Measurements from ENCODE around the gene TSFM. TPM values are rescaled to one million over a fixed set of nuclear protein-coding genes. Genes with fewer than 3 reads are reported as not detected.

Gene TSFM
- total RNA-seq, 2 experiments from 2014 or later = 46.3 to 47.3 TPM

DNA sequence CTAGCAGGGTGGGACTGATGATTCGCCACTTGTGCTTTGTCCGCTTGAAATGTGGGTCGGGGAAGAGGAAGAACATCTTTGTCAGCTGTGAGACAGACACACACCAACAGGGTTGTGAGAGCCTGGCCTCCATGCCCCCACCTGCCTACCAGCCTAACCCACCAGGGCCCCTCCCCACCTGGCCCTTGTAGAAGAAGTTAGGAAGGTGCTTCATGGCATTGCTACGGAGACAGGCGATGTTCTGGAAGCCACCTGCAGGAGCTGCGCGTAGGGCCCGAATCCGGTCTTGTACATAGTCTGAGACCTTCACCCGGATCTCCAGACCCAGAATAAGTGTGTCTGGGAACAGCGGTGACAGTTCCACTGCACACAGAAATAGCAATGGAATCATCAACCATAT, 13.0 kb upstream of the TSFM start:
- CTCF ChIA-PET = interaction anchor here (1.7 to 6.2 kb wide), 3 partner anchors 10 to 13 kb away, joined by 6 to 74 read pairs (median 17); partner anchors contain the start of gene MARCHF9
- DNase-seq (no peak), ATAC-seq (no peak)
- intact Hi-C loops (cut with micrococcal nuclease) = no loop called here
- Mint-ChIP-seq H3K4me3 (peak overlapping the region; percentile 19), H3K4me1 (ENCODE audit: low read depth) (peaks cover 25% of the 10 kb centered on the region), H3K9me3 (no peaks in the 10 kb centered on the region), H3K27me3 (peaks cover 6% of the 10 kb centered on the region), H3K36me3 (ENCODE audit: low read depth) (peaks cover 32% of the 10 kb centered on the region), H3K27ac (no peak overlapping the region)
- POLR2A ChIA-PET = interaction anchor here (1.6 kb wide), 1 partner anchor 29 kb away, joined by 3 read pairs; no protein-coding TSS in a partner anchor
- TF ChIP-seq, protein P1, sequence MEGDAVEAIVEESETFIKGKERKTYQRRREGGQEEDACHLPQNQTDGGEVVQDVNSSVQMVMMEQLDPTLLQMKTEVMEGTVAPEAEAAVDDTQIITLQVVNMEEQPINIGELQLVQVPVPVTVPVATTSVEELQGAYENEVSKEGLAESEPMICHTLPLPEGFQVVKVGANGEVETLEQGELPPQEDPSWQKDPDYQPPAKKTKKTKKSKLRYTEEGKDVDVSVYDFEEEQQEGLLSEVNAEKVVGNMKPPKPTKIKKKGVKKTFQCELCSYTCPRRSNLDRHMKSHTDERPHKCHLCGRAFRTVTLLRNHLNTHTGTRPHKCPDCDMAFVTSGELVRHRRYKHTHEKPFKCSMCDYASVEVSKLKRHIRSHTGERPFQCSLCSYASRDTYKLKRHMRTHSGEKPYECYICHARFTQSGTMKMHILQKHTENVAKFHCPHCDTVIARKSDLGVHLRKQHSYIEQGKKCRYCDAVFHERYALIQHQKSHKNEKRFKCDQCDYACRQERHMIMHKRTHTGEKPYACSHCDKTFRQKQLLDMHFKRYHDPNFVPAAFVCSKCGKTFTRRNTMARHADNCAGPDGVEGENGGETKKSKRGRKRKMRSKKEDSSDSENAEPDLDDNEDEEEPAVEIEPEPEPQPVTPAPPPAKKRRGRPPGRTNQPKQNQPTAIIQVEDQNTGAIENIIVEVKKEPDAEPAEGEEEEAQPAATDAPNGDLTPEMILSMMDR (IDR thresholded peaks at IDR 0.05) = no peak

DNA sequence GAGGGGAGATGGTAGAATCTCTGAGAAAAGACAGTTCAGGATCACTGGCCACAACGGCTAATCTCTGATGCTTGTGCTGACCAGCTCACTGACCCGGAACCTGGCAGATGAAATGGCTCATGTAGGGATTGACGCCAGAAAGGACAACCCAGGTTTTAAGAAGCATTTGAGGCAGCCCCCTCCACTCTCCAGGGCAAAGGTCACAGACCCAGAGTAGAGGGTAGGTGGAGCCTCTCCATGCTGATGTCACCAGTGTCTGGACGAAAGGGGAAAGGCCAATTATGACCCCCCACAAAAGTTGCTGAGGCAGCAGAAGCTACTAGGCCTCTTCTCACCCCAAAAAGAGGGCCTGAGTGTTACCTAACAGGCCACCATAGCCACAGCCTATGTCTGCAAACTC, 11.9 kb upstream of the TSFM start:
- Mint-ChIP-seq H3K27me3 (peaks cover 6% of the 10 kb centered on the region), H3K4me1 (ENCODE audit: low read depth) (peaks cover 21% of the 10 kb centered on the region), H3K27ac (no peak overlapping the region), H3K36me3 (ENCODE audit: low read depth) (peaks cover 28% of the 10 kb centered on the region), H3K9me3 (no peaks in the 10 kb centered on the region), H3K4me3 (peak overlapping the region; percentile 99)
- no peak for ATAC-seq
- intact Hi-C loops (cut with micrococcal nuclease) = no loop called here
- CTCF ChIA-PET = interaction anchor here (0.8 to 4.3 kb wide), 3 partner anchors 12 to 14 kb away, joined by 3 to 17 read pairs (median 6); partner anchors contain the start of gene TSFM
- TF ChIP-seq, protein P1 (IDR thresholded peaks at IDR 0.05) = no peak
- no peak for DNase-seq
- POLR2A ChIA-PET = interaction anchor here (1.6 kb wide), 1 partner anchor 30 kb away, joined by 3 read pairs; no protein-coding TSS in a partner anchor

DNA sequence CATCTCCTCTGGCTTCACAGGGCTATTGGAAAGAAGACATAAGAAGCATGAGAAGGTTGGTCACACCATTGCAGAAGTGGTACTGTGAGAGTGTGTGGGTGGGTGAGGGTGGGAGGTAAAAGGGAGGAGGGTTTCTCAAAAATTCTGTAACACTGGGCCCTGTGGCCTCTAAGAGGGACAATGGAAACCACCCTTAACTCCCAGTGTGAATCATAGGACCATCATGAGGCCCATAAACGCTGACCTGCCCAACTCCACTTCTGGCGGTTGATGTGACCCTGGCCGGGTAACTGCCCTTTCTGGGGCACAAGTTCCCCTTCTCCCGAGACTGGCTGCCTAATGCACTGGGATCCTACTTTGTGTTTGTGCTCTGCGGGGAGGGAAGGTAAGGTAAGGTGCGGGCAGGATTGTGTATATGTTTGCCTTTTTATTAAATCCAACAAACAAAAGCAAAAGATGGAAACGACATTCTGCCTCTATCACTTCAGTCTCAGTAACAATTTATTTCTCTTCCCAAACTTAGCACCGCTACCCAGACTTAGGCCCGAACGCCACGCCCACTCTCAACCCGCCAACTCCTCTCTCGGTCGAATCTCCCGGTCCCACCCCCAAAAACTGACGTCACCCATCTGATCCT, 11.2 kb upstream of the TSFM start:
- ChIA-PET CTCF (interaction anchor here (0.8 to 13.4 kb wide), 6 partner anchors 8 to 135 kb away, joined by 3 to 122 read pairs (median 8); partner anchors contain the start of genes CYP27B1 and TSFM), POLR2A (interaction anchor here (0.8 to 2.1 kb wide), 4 partner anchors 10 to 77 kb away, joined by 3 to 9 read pairs (median 4); partner anchors contain the start of gene TSFM)
- Mint-ChIP-seq H3K36me3 (ENCODE audit: low read depth) (peaks cover 28% of the 10 kb centered on the region), H3K27ac (peak overlapping the region; percentile 99), H3K27me3 (peaks cover 3% of the 10 kb centered on the region), H3K9me3 (no peaks in the 10 kb centered on the region), H3K4me1 (ENCODE audit: low read depth) (peaks cover 19% of the 10 kb centered on the region), H3K4me3 (peak overlapping the region; percentile 99)
- intact Hi-C loops (cut with micrococcal nuclease) = no loop called here
- DNase-seq (peak; percentile 96), ATAC-seq (peak; percentile 80)
- TF ChIP-seq, protein P1 (IDR thresholded peaks at IDR 0.05) = no peak

DNA sequence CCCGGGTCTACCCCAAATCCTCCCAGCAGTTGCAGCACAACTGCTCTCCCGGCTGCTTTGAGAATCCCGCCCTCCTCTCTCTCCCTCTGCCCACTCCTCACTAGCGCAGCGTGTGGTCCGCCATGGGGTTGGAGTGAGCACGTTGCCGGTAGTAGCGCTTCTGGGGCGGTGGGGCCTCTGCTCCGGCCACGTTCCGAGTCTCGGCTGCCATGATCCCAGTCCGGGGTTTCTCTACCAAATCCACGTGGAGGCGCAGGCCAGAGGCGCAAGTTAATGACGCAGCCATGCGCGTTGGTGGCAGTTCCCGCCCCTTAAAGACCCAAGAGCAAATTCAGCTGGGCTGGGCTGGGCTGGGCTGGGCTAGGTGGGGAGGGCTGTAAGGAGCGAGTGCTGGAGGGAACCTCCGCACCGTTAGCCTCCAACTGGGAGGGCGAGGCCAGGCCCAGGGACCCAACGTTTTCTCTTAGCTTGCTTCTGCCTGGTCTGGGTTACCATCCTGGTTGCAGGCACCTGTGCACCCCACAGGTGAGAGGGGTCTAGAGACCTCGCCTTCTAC, 10.6 kb upstream of the TSFM start, which contains the start of gene METTL1:
TSS of gene METTL1 (minus strand) at position 233 of the 556 bp plus-strand sequence. CDS start at position 211, 22 bp downstream.
- DNase-seq (peak; percentile 98), ATAC-seq (peak; percentile 89)
- TF ChIP-seq, protein P1 (IDR thresholded peaks at IDR 0.05) = no peak
- ChIA-PET POLR2A (interaction anchor here (0.7 to 2.1 kb wide), 6 partner anchors 10 to 76 kb away, joined by 3 to 9 read pairs (median 4); partner anchors contain the start of gene TSFM), CTCF (interaction anchor here (0.8 to 13.4 kb wide), 5 partner anchors 8 to 134 kb away, joined by 3 to 122 read pairs (median 9); partner anchors contain the start of genes CYP27B1 and TSFM)
- H3K4me1 Mint-ChIP-seq (ENCODE audit: low read depth) = peaks cover 13% of the 10 kb centered on the region
- H3K27ac Mint-ChIP-seq = peak within 1 kb of the TSS; percentile 99
- H3K27me3 Mint-ChIP-seq = no peaks in the 10 kb centered on the region
- intact Hi-C loops (cut with micrococcal nuclease) = no loop called here
- H3K36me3 Mint-ChIP-seq (ENCODE audit: low read depth) = peaks cover 28% of the 10 kb centered on the region
- H3K4me3 Mint-ChIP-seq = peak within 1 kb of the TSS; percentile 99
- no peaks in the 10 kb centered on the region for H3K9me3 Mint-ChIP-seq
